Measurements from ENCODE around the gene GNAQ. TPM values are rescaled to one million over a fixed set of nuclear protein-coding genes. Genes with fewer than 3 reads are reported as not detected.

Gene GNAQ
- total RNA-seq, 1 donor from 2014 or later, result 97.5 TPM

DNA sequence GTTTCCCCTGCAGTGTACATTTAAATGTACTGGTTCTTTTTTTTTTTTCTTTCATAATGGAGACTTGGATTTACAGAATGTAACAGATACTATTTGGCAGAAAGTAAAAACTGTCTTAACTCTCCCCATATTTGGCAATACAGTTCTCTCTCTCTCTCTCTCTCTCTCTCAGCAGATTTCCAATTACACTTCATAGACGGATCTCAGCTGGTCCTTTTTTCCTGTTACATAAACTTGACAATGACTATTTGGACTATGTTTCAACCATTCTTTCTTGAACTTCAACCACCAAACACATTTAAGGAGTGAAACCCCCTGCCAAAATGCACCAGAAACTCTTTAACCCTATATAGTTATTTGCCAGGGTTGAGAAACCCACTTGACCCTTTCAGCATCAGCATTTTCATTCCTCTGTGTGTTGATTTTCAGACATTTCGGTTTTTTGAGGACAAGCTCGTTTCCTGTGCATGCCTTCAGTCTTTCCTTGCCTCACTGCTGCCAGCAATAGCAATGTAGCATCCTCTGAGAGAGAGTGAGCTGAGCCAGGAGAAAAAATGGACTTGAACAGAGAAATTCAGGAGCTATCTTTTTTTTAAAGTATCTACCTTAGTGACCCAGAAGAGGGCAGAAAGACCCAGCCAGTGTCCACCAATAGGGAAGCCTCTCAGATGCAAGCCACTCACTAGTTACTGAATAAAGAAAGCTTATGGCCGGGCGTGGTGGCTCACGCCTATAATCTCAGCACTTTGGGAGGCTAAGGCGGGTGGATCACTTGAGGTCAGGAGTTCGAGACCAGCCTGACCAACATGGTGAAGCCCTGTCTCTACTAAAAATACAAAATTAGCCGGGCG, 357.4 kb downstream of the GNAQ start:
- intact Hi-C loops (cut with DNase I), result no loop called here
- DNase-seq (ENCODE audit: low spot score), result no peak
- ATAC-seq, result no peak

DNA sequence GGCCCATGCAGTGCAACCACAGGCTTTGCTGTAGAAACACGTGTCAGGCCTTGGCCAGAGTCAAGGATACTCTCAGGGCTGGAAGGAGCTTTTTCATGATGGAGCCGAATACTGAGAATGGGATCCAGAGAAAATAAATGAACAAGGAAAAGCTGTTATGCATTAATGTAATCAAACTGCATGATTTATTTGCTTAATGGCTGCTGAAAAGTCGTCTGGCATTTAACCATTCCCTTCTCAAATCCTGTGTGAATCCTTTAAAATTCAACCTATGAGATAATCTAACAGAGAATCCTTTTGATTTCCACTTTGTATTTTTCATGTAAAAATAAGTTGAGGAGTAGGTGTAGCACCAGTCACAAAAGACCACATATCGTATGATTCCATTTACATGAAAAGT, 359.4 kb downstream of the GNAQ start:
- DNase-seq (ENCODE audit: low spot score), result no peak
- intact Hi-C loops (cut with DNase I), result no loop called here

DNA sequence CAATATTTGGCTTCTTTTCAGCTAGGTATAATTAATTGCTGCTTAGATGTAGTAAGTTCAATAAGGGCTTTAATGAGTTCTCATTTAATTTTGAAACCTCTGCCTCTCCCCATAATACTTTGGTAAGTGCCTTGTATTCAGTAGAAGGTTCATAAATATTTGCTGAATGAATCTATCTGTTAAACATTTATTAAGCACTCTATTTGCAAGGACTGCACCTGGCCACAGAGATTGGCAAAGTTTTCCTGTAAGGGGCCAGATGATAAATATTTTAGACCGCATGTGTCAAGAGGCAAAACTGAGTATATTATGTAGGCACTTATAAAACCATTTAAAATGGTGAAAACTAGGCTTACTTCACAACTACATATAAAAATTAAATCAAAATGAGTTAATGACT, 364.5 kb downstream of the GNAQ start:
- ATAC-seq, result no peak
- no peak for DNase-seq (ENCODE audit: low spot score)

More for the DNA sequence above, 359.4 kb downstream of the GNAQ start:
- no peak for ATAC-seq

More for the DNA sequence above, 364.5 kb downstream of the GNAQ start:
- intact Hi-C loops (cut with DNase I), result no loop called here

Other genes starting within 250 kb of the GNAQ start
- gene CEP78, start 204.3 kb upstream of the GNAQ start, total RNA-seq, result 19.8 TPM